AG10803 (cell line): ENCODE data around the gene FAIM2.

ENCODE experiments used
- DNase-seq: peaks from one replicate; pipeline ENCODE4 v3.0.0; 2010; ENCODE audit warnings: low read depth
- H3K4me3 ChIP-seq: 2 replicates; pipeline ENCODE4 v1.5.1; 2011; ENCODE audit warnings: mild to moderate bottlenecking, low read length, control low read depth
- CTCF ChIP-seq: conservative IDR thresholded peaks from 2 replicates; pipeline ENCODE4 v1.5.1; 2011; ENCODE audit warnings: mild to moderate bottlenecking, low read length, control low read depth, inconsistent platforms

The FAIM2 gene

DNA sequence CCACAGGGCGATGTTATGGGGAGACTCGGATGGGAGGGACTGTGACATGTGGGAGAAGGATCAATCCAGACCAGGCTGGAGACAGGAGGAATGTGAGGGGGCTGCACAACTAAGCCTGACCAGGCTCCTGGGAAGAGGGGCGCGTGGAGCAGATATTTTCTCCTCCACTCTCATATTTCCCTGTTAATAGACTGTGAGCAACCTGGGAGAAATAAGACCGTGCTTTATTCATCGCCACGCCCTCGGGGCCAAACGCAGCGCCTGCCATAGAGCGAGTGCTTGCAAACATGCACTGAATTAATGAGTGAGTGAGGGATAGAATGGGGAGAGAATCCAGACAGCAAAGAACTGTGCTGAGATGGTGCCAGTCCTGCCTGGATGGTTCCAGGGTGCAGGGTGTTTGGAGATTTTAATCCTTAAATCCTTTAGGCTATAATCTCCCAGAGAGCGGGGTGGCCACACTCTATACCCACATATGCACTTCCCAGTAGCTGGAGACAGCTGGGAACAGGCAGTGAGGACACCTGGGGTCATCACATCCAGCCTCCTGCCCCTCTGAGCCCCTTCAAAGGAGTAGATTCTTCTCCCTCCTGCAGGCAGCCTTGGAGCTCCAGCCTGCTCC, 13.6 kb upstream of the FAIM2 start:
- DNase-seq: no peak
- H3K4me3 ChIP-seq: no peak overlapping the region
- no peak for TF ChIP-seq CTCF

DNA sequence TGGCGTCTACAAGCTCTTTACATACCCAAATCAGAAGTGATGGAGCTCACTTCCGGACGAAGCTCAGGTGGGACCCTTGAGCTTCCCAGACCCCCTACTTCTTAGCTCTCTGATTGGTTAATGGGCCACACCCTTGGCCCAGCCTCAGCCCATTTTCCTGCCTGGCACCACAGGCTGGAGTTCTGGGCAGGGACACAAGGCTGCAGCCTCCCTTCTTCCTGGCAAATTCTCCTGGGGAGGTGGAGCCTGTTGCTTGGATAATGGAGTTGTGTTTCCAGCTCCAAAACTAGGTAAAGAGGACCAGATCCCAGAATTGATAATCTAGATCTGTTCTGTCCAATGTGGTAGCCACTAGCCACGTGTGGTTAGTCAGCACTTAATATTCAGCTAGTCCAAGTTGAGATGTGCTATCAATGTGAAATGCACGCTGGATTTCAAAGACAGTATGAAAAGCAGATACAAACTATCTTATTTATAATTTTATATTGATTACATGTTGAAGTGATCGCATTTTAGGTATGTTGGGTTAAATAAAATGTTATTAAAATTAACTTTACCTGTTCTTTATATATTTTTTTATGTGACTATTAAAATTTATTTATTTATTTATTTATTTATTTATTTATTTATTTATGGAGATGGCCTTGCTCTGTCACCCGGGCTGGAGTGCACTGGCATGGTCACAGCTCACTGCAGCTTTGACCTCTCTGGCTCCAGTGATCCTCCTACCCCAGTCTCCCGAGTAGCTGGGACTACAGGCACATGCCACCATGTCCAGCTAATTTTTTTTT, 12.6 kb upstream of the FAIM2 start:
- H3K4me3 ChIP-seq: no peak overlapping the region
- DNase-seq: no peak
- no peak for TF ChIP-seq CTCF

GRCh38 chr12:49912345-49913255, 8.9 kb upstream of the FAIM2 start:
- H3K4me3 ChIP-seq: no peak overlapping the region
- no peak for TF ChIP-seq CTCF
- no peak for DNase-seq

GRCh38 chr12:49911213-49911605, 7.5 kb upstream of the FAIM2 start:
- no peak for DNase-seq
- TF ChIP-seq CTCF: no peak
- no peak overlapping the region for H3K4me3 ChIP-seq

DNA sequence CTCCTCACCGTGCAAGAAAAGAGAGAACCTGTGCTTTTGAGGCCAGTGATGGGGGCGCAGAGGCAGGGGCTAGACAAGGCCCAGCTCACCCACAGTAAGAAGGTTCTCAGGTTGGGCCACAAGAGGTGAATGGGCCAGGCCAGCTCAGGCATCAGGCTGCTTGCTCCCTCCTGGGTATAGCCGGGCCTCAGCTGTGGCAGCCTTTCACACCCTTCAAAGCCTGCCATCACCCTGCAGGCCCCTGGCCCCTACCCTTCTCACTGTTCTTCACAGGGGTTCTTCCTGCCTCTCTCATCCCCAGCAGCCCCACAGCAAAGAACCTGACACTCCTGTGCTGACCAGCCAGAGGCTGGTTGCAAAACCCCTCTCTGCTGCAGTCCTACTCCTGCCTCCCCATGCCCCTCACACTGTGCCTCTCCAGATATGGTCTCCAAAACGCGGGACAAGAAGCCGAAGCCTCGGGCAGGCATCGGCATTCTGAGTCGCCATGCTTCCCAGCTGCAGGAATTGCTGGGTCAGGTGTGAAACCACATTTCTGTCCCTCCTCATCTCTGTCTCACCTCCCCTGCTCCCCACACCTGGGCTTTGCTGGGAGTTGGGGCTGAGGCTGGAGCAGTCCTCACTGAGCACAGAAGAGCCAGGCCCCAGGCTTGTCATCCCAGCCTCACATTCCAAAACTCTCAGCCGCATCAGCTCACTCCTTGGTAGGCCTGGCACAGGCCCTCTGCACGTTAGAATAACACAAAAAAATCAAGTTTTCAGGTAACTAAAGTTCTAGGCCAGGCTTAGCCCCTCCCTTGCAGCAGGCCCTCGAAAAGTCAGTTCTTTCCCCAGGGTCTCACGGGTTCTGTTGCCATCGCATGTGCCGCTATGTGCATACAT, 6.9 kb upstream of the FAIM2 start:
- no peak for TF ChIP-seq CTCF
- H3K4me3 ChIP-seq: no peak overlapping the region
- DNase-seq: no peak

DNA sequence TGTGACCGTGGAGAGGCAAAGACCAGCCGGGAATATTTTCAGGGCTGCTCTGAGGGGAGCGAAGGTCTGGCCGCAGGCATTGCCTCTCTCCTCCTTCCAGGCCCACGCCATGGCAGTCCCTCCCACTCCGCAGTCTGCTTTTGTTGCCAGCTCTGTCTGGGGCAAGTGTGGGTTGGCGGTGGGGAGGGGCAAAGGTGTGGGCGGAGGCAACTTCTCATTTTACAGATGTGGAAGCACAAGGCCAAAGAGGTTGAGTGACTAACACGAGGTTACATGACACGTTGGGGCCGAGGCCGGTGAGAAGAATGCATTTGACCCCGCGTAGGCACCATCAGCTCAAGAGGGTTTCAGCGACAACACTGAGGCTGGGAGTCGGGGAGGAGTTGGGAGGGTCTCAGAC, 6.1 kb upstream of the FAIM2 start:
- no peak overlapping the region for H3K4me3 ChIP-seq
- no peak for DNase-seq
- no peak for TF ChIP-seq CTCF
